ENCODE data around the gene ALOX15. TPM values are rescaled to one million over a fixed set of nuclear protein-coding genes. Genes with fewer than 3 reads are reported as not detected.

ALOX15 gene
- total RNA-seq, 2 donors from 2014 or later: not detected

GRCh38 chr17:4588898-4589625 is 52.4 kb downstream of the ALOX15 start:
- Mint-ChIP-seq H3K27ac (no peak overlapping the region), H3K27me3 (ENCODE audit: insufficient read depth) (peaks cover 39% of the 10 kb centered on the region), H3K4me3 (no peak overlapping the region), H3K4me1 (peaks cover 5% of the 10 kb centered on the region), H3K9me3 (no peaks in the 10 kb centered on the region), H3K36me3 (ENCODE audit: low read depth) (no peaks in the 10 kb centered on the region)
- Histone ChIP-seq H3K9me3 (ENCODE audit: control insufficient read depth, low read length) (no peaks in the 10 kb centered on the region), H3K4me1 (ENCODE audit: control insufficient read depth, insufficient read depth, low read length) (no peaks in the 10 kb centered on the region), H3K4me3 (ENCODE audit: low read length) (no peak overlapping the region), H3K36me3 (ENCODE audit: control insufficient read depth, insufficient read depth, low read length) (no peaks in the 10 kb centered on the region), H3K9ac (ENCODE audit: extremely low read depth, low read length, poor library complexity, severe bottlenecking) (no peak overlapping the region), H3K27me3 (ENCODE audit: control insufficient read depth, insufficient read depth, low read length, poor library complexity, severe bottlenecking) (peaks cover 32% of the 10 kb centered on the region), H3K27ac (ENCODE audit: low read depth, low read length) (no peak overlapping the region)
- DNase-seq: no peak
- 84 to 86% methylated on average over 10 to 22 of the region's 22 CpGs for WGBS, 2 experiments (ENCODE audit: insufficient coverage in 1 of 2, insufficient read length in 1 of 2)
- TF ChIP-seq CTCF (conservative IDR thresholded peaks at IDR 0.05): no peak

- no peak overlapping the region for H3K27ac ChIP-seq (ENCODE audit: low read depth, low read length)
- Mint-ChIP-seq H3K27me3 (ENCODE audit: insufficient read depth) (peaks cover 45% of the 10 kb centered on the region), H3K27ac (no peak overlapping the region), H3K4me3 (no peak overlapping the region), H3K4me1 (peaks cover 5% of the 10 kb centered on the region), H3K9me3 (no peaks in the 10 kb centered on the region), H3K36me3 (ENCODE audit: low read depth) (no peaks in the 10 kb centered on the region)
- no peaks in the 10 kb centered on the region for H3K36me3 ChIP-seq (ENCODE audit: control insufficient read depth, insufficient read depth, low read length)
- no peaks in the 10 kb centered on the region for H3K9me3 ChIP-seq (ENCODE audit: control insufficient read depth, low read length)
- H3K4me3 ChIP-seq (ENCODE audit: low read length): no peak overlapping the region
- peak; percentile 60 for DNase-seq
- 87 to 89% methylated on average over 8 to 11 of the region's 11 CpGs for WGBS, 2 experiments (ENCODE audit: insufficient coverage in 1 of 2, insufficient read length in 1 of 2)
- no peak for TF ChIP-seq CTCF (conservative IDR thresholded peaks at IDR 0.05)
- peaks cover 39% of the 10 kb centered on the region for H3K27me3 ChIP-seq (ENCODE audit: control insufficient read depth, insufficient read depth, low read length, poor library complexity, severe bottlenecking)
- no peaks in the 10 kb centered on the region for H3K4me1 ChIP-seq (ENCODE audit: control insufficient read depth, insufficient read depth, low read length)
- no peak overlapping the region for H3K9ac ChIP-seq (ENCODE audit: extremely low read depth, low read length, poor library complexity, severe bottlenecking)
These were observed 53.1 kb downstream of the ALOX15 start for GRCh38 chr17:4588391-4588790.

- H3K9me3 ChIP-seq (ENCODE audit: control insufficient read depth, low read length): no peaks in the 10 kb centered on the region
- Mint-ChIP-seq H3K4me3 (no peak overlapping the region), H3K4me1 (peaks cover 5% of the 10 kb centered on the region), H3K36me3 (ENCODE audit: low read depth) (no peaks in the 10 kb centered on the region), H3K27ac (no peak overlapping the region), H3K27me3 (ENCODE audit: insufficient read depth) (peaks cover 51% of the 10 kb centered on the region), H3K9me3 (no peaks in the 10 kb centered on the region)
- no peak overlapping the region for H3K27ac ChIP-seq (ENCODE audit: low read depth, low read length)
- DNase-seq: no peak
- no peak for TF ChIP-seq CTCF (conservative IDR thresholded peaks at IDR 0.05)
- no peak overlapping the region for H3K4me3 ChIP-seq (ENCODE audit: low read length)
- no peak overlapping the region for H3K9ac ChIP-seq (ENCODE audit: extremely low read depth, low read length, poor library complexity, severe bottlenecking)
- no peaks in the 10 kb centered on the region for H3K36me3 ChIP-seq (ENCODE audit: control insufficient read depth, insufficient read depth, low read length)
- peaks cover 45% of the 10 kb centered on the region for H3K27me3 ChIP-seq (ENCODE audit: control insufficient read depth, insufficient read depth, low read length, poor library complexity, severe bottlenecking)
- 85% methylated on average over 9 of the region's 9 CpGs; no CpG with 5 or more reads in 1 of the 2 experiments for WGBS, 2 experiments (ENCODE audit: insufficient coverage in 1 of 2, insufficient read length in 1 of 2)
- H3K4me1 ChIP-seq (ENCODE audit: control insufficient read depth, insufficient read depth, low read length): no peaks in the 10 kb centered on the region
These were observed 53.7 kb downstream of the ALOX15 start for GRCh38 chr17:4587803-4588202.

Data from endodermal cell (in vitro differentiated cells).